DOHH2 (cell line): Measurements from ENCODE around the gene OLAH.

Experiments used
- CTCF ChIP-seq: fragments of 200-600 bp; sonication (generic); IDR thresholded peaks from one replicate; pipeline ENCODE4 v1.5.1; 2014; ENCODE audit warnings: antibody characterized with exemption, mild to moderate bottlenecking, low read depth, low read length; ENCODE audit not compliant: poor library complexity, severe bottlenecking
- EZH2phosphoT487 ChIP-seq: fragments of 200-600 bp; sonication (generic); IDR thresholded peaks from 2 replicates; pipeline ENCODE4 v1.6.1; 2017; ENCODE audit warnings: borderline replicate concordance, mild to moderate bottlenecking, antibody characterized with exemption, low read length, moderate library complexity, mixed read lengths

GRCh38 chr10:15035385-15036301, 8.1 kb upstream of the OLAH start:
- no peak for TF ChIP-seq CTCF
- TF ChIP-seq EZH2phosphoT487: no peak
